ENCODE measurements around the gene CLCN7.

DNA sequence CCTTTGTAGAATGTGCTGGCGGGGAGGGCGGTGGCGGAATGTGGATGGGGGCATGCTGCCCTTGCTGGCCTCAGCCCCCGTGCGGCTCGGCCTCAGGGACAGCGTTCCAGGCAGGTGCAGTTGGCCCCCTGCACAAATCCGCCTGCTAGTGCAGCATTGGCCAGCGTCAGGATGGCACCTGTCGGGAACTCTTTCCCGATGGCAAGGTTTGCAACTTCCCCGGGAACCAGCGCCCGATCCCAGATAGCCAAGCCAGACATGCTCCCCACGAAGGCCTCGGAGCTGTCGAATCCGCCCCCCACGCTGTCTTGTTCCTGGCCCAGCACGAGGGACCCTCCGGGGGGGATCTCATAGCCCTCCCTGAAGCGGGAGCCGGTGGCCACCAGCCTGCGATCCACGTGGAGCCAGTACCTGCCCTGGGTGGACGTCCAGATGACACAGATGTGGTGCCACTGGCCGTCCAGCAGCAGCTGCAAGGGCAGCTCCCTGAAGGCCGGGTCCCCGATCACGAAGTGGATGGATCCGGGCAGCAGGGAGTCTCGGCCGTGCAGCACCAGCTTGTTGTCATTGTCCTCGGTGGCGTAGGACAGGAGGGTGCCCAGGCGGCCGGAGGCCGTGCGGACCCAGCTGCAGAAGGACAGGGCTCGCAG is 11.1 kb upstream of the CLCN7 start:
- TF ChIP-seq POLR2AphosphoS5 (IDR thresholded peaks at IDR 0.05) = no peak
- TF ChIP-seq, protein P1, sequence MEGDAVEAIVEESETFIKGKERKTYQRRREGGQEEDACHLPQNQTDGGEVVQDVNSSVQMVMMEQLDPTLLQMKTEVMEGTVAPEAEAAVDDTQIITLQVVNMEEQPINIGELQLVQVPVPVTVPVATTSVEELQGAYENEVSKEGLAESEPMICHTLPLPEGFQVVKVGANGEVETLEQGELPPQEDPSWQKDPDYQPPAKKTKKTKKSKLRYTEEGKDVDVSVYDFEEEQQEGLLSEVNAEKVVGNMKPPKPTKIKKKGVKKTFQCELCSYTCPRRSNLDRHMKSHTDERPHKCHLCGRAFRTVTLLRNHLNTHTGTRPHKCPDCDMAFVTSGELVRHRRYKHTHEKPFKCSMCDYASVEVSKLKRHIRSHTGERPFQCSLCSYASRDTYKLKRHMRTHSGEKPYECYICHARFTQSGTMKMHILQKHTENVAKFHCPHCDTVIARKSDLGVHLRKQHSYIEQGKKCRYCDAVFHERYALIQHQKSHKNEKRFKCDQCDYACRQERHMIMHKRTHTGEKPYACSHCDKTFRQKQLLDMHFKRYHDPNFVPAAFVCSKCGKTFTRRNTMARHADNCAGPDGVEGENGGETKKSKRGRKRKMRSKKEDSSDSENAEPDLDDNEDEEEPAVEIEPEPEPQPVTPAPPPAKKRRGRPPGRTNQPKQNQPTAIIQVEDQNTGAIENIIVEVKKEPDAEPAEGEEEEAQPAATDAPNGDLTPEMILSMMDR (IDR thresholded peaks at IDR 0.05) = no peak

Data from upper lobe of left lung (tissue), 4 donors.